LNCAP (cell line): ENCODE data around the gene APBB2.
A peak's percentile ranks its signal among the peaks of the same experiment; 100 is the strongest.

Source experiments
- TF ChIP-seq, protein P1 (sequence below): fragments of 450-650 bp; IDR thresholded peaks from 2 replicates; pipeline ENCODE4 v1.5.1; 2017; ENCODE audit warnings: mild to moderate bottlenecking

The APBB2 gene

DNA sequence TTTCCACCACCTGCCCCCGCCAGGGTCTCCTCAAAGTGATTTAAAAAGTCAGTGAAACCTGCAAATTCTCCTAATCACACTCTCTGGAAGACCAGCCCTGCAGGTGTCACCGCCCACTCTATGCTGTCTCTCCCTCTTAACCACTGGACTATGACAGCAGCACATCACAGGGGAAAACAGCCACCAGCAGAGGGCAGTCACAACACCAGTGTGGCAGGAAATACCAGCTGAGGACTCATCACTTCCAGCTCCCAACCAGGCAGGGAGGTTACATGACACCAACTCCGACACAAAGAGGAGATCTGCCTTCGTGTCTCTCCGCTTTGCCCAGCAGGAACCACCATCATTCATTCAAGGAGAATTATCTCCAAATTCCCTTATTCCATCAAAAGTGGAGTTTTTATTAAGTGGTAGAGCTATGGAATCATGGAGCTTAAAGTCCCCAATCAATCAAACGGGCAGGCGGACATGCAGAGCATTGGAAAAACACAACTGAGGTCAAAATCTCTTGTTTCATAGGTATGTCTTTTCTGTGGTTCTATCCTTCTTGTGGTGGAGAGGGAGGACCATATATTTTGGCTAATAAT lies 373.3 kb downstream of the APBB2 start:
- TF ChIP-seq, protein P1, sequence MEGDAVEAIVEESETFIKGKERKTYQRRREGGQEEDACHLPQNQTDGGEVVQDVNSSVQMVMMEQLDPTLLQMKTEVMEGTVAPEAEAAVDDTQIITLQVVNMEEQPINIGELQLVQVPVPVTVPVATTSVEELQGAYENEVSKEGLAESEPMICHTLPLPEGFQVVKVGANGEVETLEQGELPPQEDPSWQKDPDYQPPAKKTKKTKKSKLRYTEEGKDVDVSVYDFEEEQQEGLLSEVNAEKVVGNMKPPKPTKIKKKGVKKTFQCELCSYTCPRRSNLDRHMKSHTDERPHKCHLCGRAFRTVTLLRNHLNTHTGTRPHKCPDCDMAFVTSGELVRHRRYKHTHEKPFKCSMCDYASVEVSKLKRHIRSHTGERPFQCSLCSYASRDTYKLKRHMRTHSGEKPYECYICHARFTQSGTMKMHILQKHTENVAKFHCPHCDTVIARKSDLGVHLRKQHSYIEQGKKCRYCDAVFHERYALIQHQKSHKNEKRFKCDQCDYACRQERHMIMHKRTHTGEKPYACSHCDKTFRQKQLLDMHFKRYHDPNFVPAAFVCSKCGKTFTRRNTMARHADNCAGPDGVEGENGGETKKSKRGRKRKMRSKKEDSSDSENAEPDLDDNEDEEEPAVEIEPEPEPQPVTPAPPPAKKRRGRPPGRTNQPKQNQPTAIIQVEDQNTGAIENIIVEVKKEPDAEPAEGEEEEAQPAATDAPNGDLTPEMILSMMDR, result peak; percentile 72

DNA sequence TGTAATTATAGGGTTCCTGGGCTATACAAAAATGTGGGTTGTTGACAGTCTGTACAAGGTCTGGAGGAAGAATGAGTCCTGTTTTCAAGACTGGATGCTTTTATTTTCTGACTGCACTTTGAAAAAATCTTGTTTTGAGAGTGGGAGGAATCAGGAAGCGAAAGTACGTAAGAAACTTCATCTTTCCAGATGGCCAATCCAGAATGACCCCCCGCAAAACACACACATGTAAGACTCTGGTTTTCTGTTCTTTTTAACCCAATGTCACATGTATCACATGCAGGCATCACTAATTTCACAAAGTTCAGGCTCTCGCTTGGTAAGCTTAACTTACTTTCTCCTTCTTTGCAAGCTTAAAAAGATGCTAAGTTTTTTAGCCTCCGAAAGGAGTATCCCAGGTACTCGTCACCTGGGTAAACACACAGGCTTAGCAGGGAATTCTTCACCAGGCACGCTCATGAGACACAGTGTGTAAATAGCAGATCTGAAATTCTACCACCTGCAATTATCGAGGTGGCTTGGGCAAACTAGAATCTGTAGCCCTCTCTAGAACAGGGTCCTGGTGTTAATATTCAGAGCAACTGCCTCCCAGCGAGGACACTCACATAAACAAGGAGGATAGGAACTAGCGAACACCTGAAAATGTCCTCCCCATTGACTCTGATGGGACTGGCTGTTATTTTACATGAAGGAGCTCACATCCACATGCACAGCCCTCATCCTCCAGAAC lies 373.9 kb downstream of the APBB2 start:
- TF ChIP-seq, protein P1, result no peak

DNA sequence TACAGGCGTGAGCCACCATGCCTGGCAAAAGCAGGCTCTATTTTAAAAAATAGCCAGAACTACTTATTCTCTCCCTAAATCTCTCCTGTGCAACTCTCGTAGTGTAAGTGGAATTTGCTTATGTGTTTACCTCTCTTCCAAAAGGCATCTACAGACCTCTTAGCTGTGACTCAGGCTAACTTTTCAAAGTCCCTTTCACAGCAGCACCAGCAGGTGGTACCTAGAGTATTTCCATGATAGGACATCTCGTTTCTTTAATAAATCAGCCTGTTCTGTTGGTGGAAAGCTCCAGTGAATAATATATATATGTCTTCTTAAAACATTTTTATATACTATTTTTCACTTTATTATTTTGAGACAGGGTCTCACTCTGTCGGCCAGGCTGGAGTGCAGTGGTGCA lies 375.6 kb downstream of the APBB2 start:
- TF ChIP-seq, protein P1, result no peak

DNA sequence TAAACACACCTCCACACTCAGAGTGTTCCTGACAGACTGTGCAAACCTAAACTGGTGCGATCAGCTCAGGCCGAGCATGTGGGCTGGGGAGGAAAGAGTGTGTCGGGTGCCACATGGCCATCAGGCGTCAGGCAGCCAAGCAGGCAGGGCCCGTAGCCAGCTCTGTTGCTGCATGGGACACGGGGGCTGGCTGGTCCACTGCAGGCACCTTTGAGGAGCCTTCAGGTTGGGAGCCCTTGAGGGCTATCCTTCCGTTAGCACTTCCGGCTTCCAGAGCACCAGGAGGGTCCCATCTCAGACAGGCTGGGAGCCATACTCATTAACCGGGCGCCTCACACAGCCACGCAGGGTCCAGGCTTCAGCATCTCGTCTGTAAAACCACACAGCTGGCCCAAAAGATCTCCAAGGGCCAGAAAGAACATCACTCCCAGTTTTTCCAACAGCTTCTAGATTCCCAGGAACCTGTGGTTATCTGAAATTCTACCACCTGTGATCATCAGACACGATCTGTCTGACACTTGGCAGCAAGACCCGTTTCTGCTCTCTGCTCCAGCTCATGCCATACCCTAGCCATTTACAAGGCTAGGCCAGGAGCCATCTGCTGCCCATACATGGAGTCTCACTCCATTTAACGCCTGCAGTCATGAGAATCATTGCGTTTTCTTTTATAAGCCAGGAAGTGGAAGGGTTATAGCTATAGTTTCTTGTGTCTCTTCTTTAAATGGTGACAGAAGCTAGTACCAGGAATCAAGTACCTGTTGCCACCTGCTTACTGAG lies 377.1 kb downstream of the APBB2 start:
- TF ChIP-seq, protein P1, result no peak

DNA sequence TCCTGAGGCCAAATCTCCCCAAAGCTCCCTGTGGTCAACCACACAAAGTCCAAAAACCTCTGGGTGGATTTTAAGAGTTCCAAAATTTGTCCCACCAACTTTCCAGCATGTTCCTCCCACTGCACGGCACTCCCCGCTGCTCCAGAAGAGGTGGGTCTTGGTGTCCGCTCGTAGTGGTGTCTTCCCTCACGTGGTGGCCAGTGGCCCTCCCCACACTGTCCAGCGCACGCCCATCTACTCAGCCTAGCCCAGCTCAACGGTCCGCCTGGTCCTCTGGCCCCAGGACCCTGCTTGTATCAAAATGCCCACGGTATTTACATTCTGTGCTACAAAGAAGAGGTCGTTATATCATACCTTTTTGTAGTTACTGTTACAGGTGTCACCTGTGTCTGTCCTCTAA lies 381.1 kb downstream of the APBB2 start:
- TF ChIP-seq, protein P1, result no peak

DNA sequence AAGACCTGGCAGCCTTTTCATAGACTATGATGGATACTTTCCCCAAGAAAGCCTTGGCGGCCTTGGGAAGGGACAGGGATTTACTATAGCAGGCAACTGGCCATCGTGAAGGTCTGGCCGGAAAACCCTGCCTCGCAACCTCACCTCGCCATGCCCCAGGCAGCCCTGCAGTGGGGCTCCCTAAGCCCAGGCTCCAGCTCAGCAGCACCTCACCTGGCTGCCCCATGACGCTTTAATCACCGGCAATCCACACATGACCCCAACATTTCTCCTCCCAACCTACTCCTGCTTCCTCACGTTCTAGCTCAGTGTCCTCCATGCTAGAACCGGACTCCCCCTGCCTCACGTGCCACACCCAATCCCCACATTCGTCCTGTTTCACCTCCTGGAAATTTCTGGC lies 382.2 kb downstream of the APBB2 start:
- TF ChIP-seq, protein P1, result no peak

DNA sequence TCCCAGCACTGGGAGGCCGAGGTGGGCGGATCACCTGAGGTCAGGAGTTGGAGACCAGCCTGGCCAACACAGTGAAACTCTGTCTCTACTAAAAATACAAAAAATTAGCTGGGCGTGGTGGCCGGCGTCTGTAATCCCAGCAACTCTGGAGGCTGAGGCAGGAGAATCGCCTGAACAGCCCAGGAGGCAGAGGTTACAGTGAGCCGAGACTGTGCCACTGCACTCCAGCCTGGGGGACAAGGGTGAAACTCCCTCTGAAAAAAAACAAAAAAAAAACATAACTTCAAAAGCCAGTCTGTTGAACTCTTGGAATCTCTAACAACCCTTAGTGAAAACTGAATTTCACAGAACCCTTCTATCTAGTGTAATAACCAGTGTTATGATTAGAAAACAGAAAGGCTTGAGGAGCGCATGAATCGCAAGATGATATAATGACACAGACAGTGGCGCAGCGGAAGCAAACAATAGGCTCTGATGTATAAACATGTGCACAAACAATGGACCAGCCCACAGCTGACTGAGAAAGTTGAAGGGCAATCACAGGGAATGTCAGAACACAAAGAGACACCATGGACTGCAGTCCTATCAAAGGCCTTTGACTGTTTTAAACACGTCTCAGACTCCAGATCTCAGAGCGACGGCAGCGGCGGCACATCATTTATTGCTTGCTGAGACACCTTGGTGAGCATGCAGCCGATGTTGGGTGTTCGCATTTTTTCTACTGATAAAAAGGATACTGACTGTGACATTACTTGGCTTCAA lies 383.0 kb downstream of the APBB2 start:
- TF ChIP-seq, protein P1, result no peak
